Fibroblast of villous mesenchyme (primary cell): ENCODE results near the gene PPIL6. TPM values are rescaled to one million over a fixed set of nuclear protein-coding genes. Genes with fewer than 3 reads are reported as not detected.
"Not testable (repeated sequence)": the region's sequence is repeated elsewhere in the genome, so short reads cannot be mapped to it uniquely, and the experiment has no call there.

Source experiments
- DNase-seq: peaks from one replicate; pipeline ENCODE4 v3.0.0-alpha.2; 2010; ENCODE audit warnings: low read depth
- H3K4me3 ChIP-seq: 2 replicates; pipeline ENCODE4 v1.5.1; 2011; ENCODE audit warnings: low read depth, mild to moderate bottlenecking, low read length
- CTCF ChIP-seq: IDR thresholded peaks from 2 replicates; pipeline ENCODE4 v1.5.1; 2012; ENCODE audit warnings: low read depth, mild to moderate bottlenecking, low read length; ENCODE audit not compliant: insufficient read depth
- total RNA-seq: library from RNA; depleted of rRNA; stranded (reverse); fragments of >200 nt; gene quantifications from 2 replicates; pipeline ENCODE4 v1.2.3, GENCODE V29; 2012

Gene PPIL6
- total RNA-seq, 1 donor = 1.7 TPM

DNA sequence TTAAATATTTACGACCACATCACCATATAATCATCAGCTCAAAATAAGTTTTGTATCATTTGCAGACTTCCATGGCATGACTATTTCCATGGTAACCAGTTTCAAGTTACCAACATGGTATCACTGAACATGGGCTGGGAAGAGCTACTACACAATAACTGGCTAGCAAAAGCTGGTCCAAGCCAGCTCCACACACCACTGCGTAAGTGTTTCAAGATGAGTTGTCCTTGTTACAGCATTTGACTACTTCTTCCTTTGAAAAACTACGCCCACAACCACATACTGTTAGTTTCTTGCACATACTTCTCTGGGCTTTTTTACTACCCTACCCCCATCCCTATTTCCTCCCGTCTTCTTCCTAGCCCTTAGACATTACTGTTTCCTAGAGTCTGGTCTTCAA, 66.7 kb downstream of the PPIL6 start:
- no peak for TF ChIP-seq CTCF
- H3K4me3 ChIP-seq = no peak overlapping the region
- DNase-seq = no peak

GRCh38 chr6:109373331-109373730, 67.1 kb downstream of the PPIL6 start:
- TF ChIP-seq CTCF = no peak
- no peak overlapping the region for H3K4me3 ChIP-seq
- DNase-seq = no peak

DNA sequence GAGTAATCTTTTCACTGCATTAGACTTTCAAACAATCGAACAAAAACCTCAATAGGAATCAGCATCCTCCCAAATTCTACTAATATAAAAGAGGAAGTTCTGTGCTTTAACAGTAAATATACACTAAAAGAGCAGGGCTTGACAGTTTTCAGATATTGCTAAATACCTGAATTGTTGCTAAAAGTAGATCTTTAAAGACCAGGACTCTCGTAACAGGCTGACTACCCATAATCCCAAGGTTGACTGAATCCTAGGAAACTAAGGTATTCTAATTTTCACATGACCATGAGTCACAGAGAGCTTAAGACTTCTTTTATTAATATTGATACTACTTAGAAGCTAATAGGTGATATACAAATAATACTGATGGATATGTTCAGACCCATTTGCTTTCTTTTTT, 68.3 kb downstream of the PPIL6 start:
- no peak for TF ChIP-seq CTCF
- DNase-seq = peak; percentile 42
- H3K4me3 ChIP-seq = no peak overlapping the region

DNA sequence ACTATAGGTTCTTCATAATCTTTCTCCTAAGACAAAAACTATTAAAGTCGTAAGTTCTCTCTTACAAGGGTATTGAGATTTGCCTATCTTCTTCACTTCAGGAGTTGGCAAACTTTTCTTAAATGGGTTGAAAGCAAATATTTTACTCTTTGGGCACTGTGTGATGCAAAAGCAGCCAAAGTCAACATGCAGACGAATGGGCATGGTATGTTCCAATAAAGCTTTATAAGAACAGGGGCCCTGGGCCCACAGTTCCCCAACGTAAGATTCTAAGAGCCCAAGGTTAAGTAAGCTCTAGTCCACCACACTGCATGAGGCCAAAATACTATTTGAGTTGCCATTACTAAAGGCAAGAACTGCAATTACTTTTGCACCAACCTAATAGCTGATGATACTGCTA, 69.6 kb downstream of the PPIL6 start:
- no peak overlapping the region for H3K4me3 ChIP-seq
- no peak for TF ChIP-seq CTCF

GRCh38 chr6:109370336-109370735, 70.1 kb downstream of the PPIL6 start:
- H3K4me3 ChIP-seq = no peak overlapping the region
- no peak for TF ChIP-seq CTCF
- no peak for DNase-seq

More for the DNA sequence above, 69.6 kb downstream of the PPIL6 start:
- no peak for DNase-seq

- DNase-seq = no peak
- no peak overlapping the region for H3K4me3 ChIP-seq
- TF ChIP-seq CTCF = no peak
Measured at GRCh38 chr6:109369728-109370127, 70.7 kb downstream of the PPIL6 start.

GRCh38 chr6:109364382-109365078, 75.9 kb downstream of the PPIL6 start:
- DNase-seq, H3K4me3 ChIP-seq: not testable (repeated sequence)
